Measurements from ENCODE around the gene NDUFS3. TPM values are rescaled to one million over a fixed set of nuclear protein-coding genes. Genes with fewer than 3 reads are reported as not detected.

NDUFS3 gene
- total and polyA plus RNA-seq, 2 of the 13 experiments (the other 11 are each of a cell fraction or from before 2014, with no cell fraction given): 151 to 184 TPM

GRCh38 chr11:47578524-47579494, at the start of gene NDUFS3, which contains the start of gene KBTBD4 (continued):
- TF ChIP-seq FUBP1 (CRISPR knock-in tag; IDR thresholded peaks at IDR 0.05; ENCODE audit: borderline replicate concordance) (peak; percentile 72), ZNF264 (CRISPR knock-in tag; IDR thresholded peaks at IDR 0.05) (peak; percentile 56; the same call in 1 of the 2 replicates), IKZF4 (CRISPR knock-in tag; IDR thresholded peaks at IDR 0.05; ENCODE audit: borderline replicate concordance, low read depth, not compliant biosample characterization) (peak; percentile 18), MTA3 (CRISPR knock-in tag; IDR thresholded peaks at IDR 0.05) (no peak), XRCC5 (optimal IDR thresholded peaks at IDR 0.05; ENCODE audit: low read length) (peak; percentile 98), THAP9 (CRISPR knock-in tag; IDR thresholded peaks at IDR 0.05; ENCODE audit: borderline replicate concordance) (peak; percentile 94), ELK4 (CRISPR knock-in tag; IDR thresholded peaks at IDR 0.05; ENCODE audit: borderline replicate concordance) (0 out of 2 replicates have a peak, but pooled peaks have one; percentile 3), SP140L (CRISPR knock-in tag; IDR thresholded peaks at IDR 0.05; ENCODE audit: borderline replicate concordance) (peak; percentile 91; the same call in 1 of the 2 replicates), FOXA1 (IDR thresholded peaks at IDR 0.05) (no peak), FOXA1 (CRISPR knock-in tag; IDR thresholded peaks at IDR 0.05) (peak; percentile 57; the same call in 1 of the 2 replicates), HNF4A (CRISPR knock-in tag; IDR thresholded peaks at IDR 0.05) (no peak), ETV5 (CRISPR knock-in tag; IDR thresholded peaks at IDR 0.05; ENCODE audit: borderline replicate concordance) (peak; percentile 95), ZFY (CRISPR knock-in tag; IDR thresholded peaks at IDR 0.05) (peak; percentile 90), ZNF317 (CRISPR knock-in tag; IDR thresholded peaks at IDR 0.05) (peak; percentile 27; the same call in 1 of the 2 replicates), SP4 (CRISPR knock-in tag; IDR thresholded peaks at IDR 0.05) (peak; percentile 91), SCMH1 (CRISPR knock-in tag; IDR thresholded peaks at IDR 0.05; ENCODE audit: borderline replicate concordance) (no peak), BHLHE40 (IDR thresholded peaks at IDR 0.05; ENCODE audit: low read length) (0 out of 2 replicates have a peak, but pooled peaks have one; percentile 24), SSRP1 (CRISPR knock-in tag; IDR thresholded peaks at IDR 0.05) (peak; percentile 70; the same call in 1 of the 2 replicates), MLLT10 (CRISPR knock-in tag; IDR thresholded peaks at IDR 0.05) (no peak), ZBTB49 (CRISPR knock-in tag; IDR thresholded peaks at IDR 0.05; ENCODE audit: borderline replicate concordance) (peak; percentile 92; the same call in 1 of the 2 replicates), ZNF556 (CRISPR knock-in tag; IDR thresholded peaks at IDR 0.05; ENCODE audit: borderline replicate concordance) (peak; percentile 99)

All from HepG2 (cell line).